ENCODE results near the gene ARFGEF3. TPM values are rescaled to one million over a fixed set of nuclear protein-coding genes. Genes with fewer than 3 reads are reported as not detected.

The ARFGEF3 gene, protein sequence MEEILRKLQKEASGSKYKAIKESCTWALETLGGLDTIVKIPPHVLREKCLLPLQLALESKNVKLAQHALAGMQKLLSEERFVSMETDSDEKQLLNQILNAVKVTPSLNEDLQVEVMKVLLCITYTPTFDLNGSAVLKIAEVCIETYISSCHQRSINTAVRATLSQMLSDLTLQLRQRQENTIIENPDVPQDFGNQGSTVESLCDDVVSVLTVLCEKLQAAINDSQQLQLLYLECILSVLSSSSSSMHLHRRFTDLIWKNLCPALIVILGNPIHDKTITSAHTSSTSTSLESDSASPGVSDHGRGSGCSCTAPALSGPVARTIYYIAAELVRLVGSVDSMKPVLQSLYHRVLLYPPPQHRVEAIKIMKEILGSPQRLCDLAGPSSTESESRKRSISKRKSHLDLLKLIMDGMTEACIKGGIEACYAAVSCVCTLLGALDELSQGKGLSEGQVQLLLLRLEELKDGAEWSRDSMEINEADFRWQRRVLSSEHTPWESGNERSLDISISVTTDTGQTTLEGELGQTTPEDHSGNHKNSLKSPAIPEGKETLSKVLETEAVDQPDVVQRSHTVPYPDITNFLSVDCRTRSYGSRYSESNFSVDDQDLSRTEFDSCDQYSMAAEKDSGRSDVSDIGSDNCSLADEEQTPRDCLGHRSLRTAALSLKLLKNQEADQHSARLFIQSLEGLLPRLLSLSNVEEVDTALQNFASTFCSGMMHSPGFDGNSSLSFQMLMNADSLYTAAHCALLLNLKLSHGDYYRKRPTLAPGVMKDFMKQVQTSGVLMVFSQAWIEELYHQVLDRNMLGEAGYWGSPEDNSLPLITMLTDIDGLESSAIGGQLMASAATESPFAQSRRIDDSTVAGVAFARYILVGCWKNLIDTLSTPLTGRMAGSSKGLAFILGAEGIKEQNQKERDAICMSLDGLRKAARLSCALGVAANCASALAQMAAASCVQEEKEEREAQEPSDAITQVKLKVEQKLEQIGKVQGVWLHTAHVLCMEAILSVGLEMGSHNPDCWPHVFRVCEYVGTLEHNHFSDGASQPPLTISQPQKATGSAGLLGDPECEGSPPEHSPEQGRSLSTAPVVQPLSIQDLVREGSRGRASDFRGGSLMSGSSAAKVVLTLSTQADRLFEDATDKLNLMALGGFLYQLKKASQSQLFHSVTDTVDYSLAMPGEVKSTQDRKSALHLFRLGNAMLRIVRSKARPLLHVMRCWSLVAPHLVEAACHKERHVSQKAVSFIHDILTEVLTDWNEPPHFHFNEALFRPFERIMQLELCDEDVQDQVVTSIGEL (N-terminal part only)
- 3.2 and 3.8 TPM in 2 replicates for total RNA-seq (ENCODE audit: low replicate concordance)

DNA sequence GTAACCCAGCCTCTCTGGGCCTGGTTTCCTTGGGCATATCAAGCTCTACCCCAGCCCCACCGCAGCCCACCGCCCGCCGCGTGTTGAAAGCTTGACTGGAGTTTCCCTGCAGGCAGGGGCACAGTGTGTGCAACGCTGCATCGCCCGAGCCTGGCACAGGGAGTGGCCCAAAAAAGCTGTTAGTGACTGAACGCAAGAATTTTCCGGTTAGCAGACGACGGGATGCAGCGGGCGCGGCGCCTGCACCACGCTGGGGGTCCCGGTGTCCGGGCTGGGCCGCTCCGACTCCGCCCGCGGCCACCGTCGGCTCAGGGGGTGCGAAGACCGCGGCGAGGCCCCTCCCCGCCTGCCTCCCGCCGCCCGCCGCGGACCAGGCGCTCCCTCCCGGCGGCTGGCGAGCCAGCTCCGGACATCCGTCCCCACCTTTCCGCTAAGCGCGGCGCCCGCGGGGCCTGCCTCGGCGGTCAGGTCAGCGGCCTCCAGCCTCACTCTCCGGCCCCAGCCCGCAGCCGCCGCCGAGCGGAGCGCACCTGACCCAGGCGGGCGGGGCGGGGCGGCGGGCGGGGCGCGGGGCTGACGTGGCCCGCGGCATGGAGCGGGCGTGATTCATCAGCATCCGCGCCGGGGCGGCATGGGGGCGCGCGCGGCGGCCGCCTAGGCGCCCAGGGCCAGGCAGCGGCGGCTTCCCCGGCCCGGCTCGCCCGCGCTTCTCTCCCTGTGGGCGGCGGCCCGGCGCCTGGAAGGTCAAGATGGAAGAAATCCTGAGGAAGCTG, at the start of gene ARFGEF3:
TSS of gene ARFGEF3 (plus strand) at position 602 of the 773 bp plus-strand sequence. CDS start at position 750, 148 bp downstream.
- H3K4me1 ChIP-seq: peaks cover 19% of the 10 kb centered on the region
- H3K9me3 Mint-ChIP-seq: no peaks in the 10 kb centered on the region
- H3K4me2 ChIP-seq: peak within 1 kb of the TSS; percentile 93
- H3K27me3 Mint-ChIP-seq (ENCODE audit: insufficient read depth, low read depth): peaks cover 35% of the 10 kb centered on the region
- H4K20me1 ChIP-seq (ENCODE audit: low read depth): no peaks in the 10 kb centered on the region
- no peaks in the 10 kb centered on the region for H3K36me3 Mint-ChIP-seq
- H3K4me3 ChIP-seq: peak within 1 kb of the TSS; percentile 96
- H3F3A ChIP-seq (ENCODE audit: low read depth): peaks cover 36% of the 10 kb centered on the region
- H3K27ac Mint-ChIP-seq: no peak within 1 kb of the TSS
- no peak within 1 kb of the TSS for H3K9ac ChIP-seq
- no peak for TF ChIP-seq EZH2phosphoT487 (IDR thresholded peaks at IDR 0.05)
- no peak for TF ChIP-seq EZH2 (IDR thresholded peaks at IDR 0.05)
- TF ChIP-seq, protein P1, sequence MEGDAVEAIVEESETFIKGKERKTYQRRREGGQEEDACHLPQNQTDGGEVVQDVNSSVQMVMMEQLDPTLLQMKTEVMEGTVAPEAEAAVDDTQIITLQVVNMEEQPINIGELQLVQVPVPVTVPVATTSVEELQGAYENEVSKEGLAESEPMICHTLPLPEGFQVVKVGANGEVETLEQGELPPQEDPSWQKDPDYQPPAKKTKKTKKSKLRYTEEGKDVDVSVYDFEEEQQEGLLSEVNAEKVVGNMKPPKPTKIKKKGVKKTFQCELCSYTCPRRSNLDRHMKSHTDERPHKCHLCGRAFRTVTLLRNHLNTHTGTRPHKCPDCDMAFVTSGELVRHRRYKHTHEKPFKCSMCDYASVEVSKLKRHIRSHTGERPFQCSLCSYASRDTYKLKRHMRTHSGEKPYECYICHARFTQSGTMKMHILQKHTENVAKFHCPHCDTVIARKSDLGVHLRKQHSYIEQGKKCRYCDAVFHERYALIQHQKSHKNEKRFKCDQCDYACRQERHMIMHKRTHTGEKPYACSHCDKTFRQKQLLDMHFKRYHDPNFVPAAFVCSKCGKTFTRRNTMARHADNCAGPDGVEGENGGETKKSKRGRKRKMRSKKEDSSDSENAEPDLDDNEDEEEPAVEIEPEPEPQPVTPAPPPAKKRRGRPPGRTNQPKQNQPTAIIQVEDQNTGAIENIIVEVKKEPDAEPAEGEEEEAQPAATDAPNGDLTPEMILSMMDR (IDR thresholded peaks at IDR 0.05): no peak
- peak within 1 kb of the TSS; percentile 99 for H2AFZ ChIP-seq (replicated peaks)
- peaks cover 25% of the 10 kb centered on the region for H3K27me3 ChIP-seq
- peaks cover 20% of the 10 kb centered on the region for H3K79me2 ChIP-seq (ENCODE audit: low read depth)
- H3K4me1 Mint-ChIP-seq: peaks cover 13% of the 10 kb centered on the region
- no peak within 1 kb of the TSS for H3K27ac ChIP-seq
- H3K9me3 ChIP-seq (ENCODE audit: low read depth): no peaks in the 10 kb centered on the region
- H3K36me3 ChIP-seq: no peaks in the 10 kb centered on the region
- DNase-seq (ENCODE audit: low spot score): peak; percentile 85
- peak within 1 kb of the TSS; percentile 88 for H3K4me3 Mint-ChIP-seq

DNA sequence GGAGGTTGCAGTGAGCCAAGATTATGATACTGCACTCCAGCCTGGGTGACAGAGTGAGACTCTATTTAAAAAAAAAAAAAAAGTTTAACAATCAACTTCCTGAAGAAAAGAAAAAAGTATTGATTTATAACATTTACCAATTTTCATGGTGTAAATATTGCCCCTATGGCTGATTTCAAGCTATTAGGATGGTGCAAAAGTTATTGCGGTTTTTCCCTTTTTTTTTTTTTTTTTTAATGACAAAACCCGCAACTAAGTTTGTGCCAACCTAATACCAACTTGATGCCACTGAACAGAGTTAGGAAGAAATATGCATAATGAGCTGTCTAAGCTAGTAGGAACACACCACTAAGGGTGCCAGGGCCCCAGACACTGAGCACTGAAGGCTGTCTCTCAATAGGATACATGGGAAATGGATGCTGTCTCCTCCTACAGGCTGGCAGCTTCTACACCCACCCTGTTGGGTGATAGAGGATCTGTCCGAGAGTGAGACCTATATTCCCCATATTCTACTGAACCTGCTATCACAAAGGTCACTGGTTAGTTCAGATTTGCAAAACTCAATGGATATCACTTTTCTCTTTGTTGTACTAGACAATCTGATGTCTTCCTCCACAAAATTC, 48.0 kb upstream of the ARFGEF3 start:
- peaks cover 1% of the 10 kb centered on the region for H3K27me3 ChIP-seq
- H2AFZ ChIP-seq (replicated peaks): no peak overlapping the region
- H3K4me3 ChIP-seq: no peak overlapping the region
- Mint-ChIP-seq H3K27ac (no peak overlapping the region), H3K4me1 (peaks cover 10% of the 10 kb centered on the region), H3K36me3 (no peaks in the 10 kb centered on the region), H3K4me3 (no peak overlapping the region), H3K27me3 (ENCODE audit: insufficient read depth, low read depth) (no peaks in the 10 kb centered on the region), H3K9me3 (no peaks in the 10 kb centered on the region)
- H4K20me1 ChIP-seq (ENCODE audit: low read depth): no peaks in the 10 kb centered on the region
- no peaks in the 10 kb centered on the region for H3K9me3 ChIP-seq (ENCODE audit: low read depth)
- no peaks in the 10 kb centered on the region for H3K36me3 ChIP-seq
- TF ChIP-seq, protein P1 (IDR thresholded peaks at IDR 0.05): no peak
- TF ChIP-seq EZH2 (IDR thresholded peaks at IDR 0.05): no peak
- TF ChIP-seq EZH2phosphoT487 (IDR thresholded peaks at IDR 0.05): no peak
- DNase-seq (ENCODE audit: low spot score): no peak
- no peak overlapping the region for H3K9ac ChIP-seq
- no peak overlapping the region for H3K27ac ChIP-seq
- H3K4me2 ChIP-seq: no peak overlapping the region
- no peaks in the 10 kb centered on the region for H3K79me2 ChIP-seq (ENCODE audit: low read depth)
- H3K4me1 ChIP-seq: no peaks in the 10 kb centered on the region
- peaks cover 5% of the 10 kb centered on the region for H3F3A ChIP-seq (ENCODE audit: low read depth)
